ENCODE results near the gene TRAPPC2.

DNA sequence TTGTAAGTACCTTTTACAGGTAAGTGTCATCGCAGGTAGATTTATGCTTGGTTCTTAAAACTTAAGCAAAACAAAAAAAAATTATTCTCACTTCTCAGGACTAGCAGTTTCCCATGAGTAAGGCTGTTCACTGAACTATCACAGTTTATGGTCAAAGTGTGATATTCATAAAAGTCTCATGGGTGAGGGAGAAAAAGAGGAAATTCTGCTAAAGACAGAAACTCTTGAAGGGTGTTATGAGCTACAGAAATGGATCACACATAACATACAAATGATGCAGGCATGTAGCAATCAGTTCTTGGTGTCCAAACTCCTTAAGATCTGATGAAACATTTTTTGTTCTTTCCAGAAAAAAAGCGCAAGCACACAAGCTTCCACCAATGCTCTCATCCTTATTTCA lies 37.0 kb downstream of the TRAPPC2 start:
- TF ChIP-seq, protein P1, sequence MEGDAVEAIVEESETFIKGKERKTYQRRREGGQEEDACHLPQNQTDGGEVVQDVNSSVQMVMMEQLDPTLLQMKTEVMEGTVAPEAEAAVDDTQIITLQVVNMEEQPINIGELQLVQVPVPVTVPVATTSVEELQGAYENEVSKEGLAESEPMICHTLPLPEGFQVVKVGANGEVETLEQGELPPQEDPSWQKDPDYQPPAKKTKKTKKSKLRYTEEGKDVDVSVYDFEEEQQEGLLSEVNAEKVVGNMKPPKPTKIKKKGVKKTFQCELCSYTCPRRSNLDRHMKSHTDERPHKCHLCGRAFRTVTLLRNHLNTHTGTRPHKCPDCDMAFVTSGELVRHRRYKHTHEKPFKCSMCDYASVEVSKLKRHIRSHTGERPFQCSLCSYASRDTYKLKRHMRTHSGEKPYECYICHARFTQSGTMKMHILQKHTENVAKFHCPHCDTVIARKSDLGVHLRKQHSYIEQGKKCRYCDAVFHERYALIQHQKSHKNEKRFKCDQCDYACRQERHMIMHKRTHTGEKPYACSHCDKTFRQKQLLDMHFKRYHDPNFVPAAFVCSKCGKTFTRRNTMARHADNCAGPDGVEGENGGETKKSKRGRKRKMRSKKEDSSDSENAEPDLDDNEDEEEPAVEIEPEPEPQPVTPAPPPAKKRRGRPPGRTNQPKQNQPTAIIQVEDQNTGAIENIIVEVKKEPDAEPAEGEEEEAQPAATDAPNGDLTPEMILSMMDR (IDR thresholded peaks at IDR 0.05): no peak
- no peak for TF ChIP-seq POLR2A (IDR thresholded peaks at IDR 0.05)
